HPDE6-E6E7 (cell line): ENCODE measurements around the gene NAA20.
A peak's percentile ranks its signal among the peaks of the same experiment; 100 is the strongest.

Experiments
- DNase-seq: peaks from one replicate; pipeline ENCODE4 v3.0.0; 2011; ENCODE audit warnings: missing footprints; ENCODE audit errors: extremely low spot score

NAA20 gene

DNA sequence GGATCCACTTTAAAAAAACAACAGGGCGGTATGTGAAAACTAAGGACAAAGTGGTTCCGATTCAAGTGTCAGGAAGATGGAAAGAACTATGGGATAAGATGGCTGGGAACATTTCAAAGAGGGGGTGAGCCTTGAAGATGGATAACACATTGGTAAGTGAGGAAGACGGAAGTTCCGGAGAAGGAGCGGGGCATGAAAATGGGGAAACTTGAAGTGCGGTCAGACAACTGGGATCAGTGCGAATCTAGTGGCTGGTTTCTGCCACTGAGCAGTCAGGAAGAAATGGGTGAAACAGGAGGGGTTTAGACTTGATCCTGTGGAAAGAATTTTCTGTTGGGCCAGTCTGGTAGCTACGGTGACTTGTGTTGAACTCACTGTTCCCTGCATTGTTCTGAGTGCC is 1.2 kb downstream of the NAA20 start:
- DNase-seq = no peak

- DNase-seq = peak; percentile 57
These were observed 2.0 kb downstream of the NAA20 start for GRCh38 chr20:20019123-20019522.

- no peak for DNase-seq
These were observed 3.7 kb downstream of the NAA20 start for GRCh38 chr20:20020908-20021307.

DNA sequence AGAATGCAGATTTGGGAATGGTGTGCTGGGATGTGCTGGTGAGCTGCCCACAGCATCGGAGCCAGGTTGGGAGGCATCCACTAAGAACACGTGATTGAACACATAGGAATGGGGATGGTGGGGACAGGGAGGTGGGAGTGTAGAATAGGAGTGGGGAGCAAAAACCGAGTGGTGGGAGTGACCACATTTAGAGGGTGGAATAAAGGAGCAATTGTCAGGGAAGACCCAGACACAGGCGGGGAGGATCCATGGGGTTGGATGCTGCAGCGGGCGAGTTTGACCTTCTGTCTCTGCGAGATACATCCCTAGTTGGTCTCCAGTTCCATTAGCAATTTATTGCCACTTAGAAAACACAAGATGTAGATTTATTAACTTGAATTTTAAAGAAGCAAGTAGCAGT is 4.7 kb downstream of the NAA20 start:
- DNase-seq = no peak

DNA sequence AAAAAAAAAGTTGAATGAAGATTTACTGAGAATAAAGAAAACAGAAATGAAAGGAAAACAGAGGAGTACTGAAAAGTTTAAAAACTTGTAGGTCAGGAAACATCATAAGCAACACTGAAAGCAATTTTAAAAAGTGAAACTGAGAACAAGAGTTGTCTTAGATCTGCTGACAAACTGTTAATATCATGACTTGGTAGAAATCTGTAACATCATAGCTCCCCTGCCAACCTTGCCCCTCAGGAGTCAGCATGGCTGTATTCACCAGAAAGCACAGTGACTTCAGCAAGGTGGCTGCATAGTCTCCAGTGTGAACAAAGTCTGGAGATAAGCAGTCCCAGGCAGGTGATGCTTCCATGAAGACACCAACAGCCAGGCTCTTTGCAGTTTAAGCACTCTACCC is 5.3 kb downstream of the NAA20 start:
- DNase-seq = no peak

- DNase-seq = no peak
These were observed 6.2 kb downstream of the NAA20 start for GRCh38 chr20:20023395-20023794.

DNA sequence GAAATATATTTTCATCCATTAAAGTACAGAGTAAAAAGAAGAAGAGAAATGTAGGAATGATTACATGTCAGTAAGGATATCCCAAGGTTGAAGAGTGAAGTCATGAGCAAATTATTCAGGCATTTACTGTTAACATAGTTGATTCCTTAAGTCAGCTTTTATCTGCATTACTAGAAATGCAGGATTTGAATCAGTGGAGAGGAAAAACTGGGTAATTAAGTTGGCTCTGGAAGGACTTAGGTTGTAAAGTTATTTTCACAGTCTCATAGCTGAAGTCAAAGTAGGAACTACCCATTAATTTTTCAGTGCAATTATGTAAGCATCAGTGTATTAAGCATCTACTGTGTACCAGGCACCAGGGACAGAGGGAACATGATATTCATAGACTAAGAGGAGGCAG is 7.8 kb downstream of the NAA20 start:
- DNase-seq = no peak

DNA sequence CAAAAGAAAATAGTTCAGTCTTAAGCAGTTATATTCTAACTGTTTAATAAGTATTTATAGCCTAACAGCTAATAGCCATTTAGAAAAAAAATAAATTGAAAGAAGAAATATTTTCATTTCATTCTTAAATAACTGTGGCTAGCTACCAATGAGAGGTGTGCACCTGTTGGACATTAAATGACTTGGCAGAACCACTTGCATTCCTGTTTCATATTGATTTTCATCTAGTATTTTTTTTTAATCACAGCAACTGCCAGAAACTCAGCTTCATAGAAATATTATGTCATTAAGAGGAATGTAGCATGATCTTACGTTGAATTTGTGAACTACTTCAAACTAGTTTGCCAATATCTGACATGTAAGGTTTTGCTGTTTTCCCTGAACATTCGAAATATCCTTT is 10.1 kb downstream of the NAA20 start:
- DNase-seq = no peak

DNA sequence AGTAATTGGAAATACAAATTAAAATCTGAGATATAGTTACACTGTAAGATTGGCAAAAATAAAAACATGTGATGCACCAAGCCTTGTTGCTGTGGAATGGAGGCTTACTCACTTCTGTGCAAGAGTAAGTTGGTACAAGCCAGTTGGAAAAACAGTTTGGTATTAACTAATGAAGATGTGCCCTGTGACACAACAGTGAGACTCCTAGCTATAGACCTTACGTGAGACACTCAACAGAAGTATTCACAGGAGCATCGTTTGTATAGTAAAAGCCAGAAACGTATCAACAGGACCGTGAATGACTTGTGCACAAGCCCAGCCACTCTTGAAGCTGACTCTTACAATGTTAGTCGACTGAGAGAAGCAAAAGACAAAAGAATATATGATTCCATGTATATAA is 14.6 kb downstream of the NAA20 start:
- no peak for DNase-seq

DNA sequence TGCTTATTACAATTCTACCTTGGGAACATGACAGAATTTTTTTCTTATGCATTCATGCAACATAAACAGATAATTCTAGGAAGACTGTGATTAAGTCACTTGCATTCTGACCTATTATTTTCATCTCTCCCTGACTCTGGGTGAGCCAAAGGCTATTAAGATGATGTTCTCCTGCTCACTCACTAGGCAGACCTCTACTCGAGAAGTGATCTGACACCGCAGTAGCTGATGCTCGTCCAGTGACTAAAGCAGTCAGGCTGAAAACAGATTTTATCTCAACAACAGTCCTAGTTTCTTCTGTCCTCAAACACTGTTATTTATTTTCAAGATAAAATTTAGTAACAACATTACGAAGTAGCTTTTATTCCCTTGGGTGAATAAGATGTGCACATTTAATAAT is 17.3 kb downstream of the NAA20 start:
- DNase-seq = no peak

DNA sequence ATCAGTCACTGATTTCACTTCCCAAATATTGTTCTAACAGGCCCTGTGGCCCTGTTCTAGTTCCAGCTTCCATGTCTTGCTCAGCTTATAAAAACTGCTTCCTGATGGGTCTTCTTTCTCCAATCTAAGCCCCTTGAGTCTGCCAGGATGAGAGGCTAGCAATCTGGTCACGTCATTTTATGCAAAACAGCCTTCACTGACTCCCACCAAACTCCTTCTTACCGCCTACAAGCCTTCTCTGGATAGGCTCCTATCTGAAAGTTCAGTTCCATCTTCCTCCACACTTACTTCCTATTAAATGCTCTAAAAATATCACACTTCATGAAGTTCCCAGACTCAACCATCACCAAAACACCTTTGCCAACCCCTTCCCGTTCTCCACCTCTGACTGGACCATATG is 19.6 kb downstream of the NAA20 start:
- no peak for DNase-seq

- no peak for DNase-seq
These were observed 20.8 kb downstream of the NAA20 start for GRCh38 chr20:20037960-20038359.

DNA sequence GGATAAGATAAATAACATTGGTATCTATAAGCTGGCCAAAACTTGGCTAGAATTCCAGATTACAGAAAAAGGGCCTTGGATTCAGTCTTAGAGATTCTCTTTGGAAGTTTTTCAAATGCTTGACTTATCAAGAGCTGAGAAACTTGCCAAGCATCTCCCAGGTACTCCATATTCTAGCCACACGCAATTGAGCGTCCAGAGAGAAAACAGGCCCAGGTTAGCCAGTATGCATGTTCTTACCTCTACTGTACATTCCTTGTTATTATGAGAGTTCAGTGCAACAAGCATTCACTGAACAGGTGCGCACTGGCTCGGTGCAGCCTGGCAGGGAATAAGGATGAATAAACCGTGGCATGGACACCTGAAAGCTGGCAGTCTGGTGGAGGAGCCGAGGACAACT is 21.4 kb downstream of the NAA20 start:
- no peak for DNase-seq

DNA sequence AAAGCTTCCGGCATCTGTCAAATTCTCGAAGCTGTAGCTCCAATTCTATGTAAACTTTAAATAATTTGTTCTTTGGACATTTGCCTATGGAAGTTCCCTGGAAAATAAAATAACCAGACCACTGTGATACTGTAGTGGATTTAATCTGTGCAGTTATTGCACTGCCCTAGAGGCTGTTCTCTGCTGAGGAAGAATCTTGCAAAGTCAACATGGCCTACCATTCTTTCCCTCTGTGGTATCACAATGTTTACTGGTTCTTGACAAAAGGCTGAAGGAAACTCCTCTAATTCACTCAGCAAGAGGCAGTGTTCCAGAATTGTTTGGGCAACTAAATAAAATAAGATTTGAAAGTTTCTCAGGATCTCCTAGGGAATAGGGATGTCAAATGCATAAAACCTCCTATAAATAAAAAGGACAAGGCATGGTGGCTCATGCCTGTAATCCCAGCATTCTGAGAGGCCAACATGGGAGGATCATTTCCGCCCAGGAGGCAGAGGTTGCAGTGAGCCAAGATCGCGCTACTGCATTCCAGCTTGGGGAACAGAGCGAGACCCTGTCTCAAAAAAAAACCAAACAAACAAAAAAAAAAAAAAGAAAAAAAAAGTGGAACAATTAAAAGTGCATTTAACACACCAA is 22.7 kb downstream of the NAA20 start:
- DNase-seq = no peak

GRCh38 chr20:20051767-20052073 is 34.6 kb downstream of the NAA20 start:
- no peak for DNase-seq

- DNase-seq = peak; percentile 97
These were observed 35.2 kb downstream of the NAA20 start, which contains the start of the genes CFAP61 and CRNKL1 for GRCh38 chr20:20052074-20052970. Gene CFAP61, plus strand, starts transcription at chr20:20052532. Its CDS starts 4,122 bp downstream, at chr20:20056654. Gene CRNKL1, minus strand, starts transcription at chr20:20052466. Its CDS starts 124 bp downstream, at chr20:20052342.

GRCh38 chr20:20060234-20060998 is 43.3 kb downstream of the NAA20 start:
- no peak for DNase-seq

DNA sequence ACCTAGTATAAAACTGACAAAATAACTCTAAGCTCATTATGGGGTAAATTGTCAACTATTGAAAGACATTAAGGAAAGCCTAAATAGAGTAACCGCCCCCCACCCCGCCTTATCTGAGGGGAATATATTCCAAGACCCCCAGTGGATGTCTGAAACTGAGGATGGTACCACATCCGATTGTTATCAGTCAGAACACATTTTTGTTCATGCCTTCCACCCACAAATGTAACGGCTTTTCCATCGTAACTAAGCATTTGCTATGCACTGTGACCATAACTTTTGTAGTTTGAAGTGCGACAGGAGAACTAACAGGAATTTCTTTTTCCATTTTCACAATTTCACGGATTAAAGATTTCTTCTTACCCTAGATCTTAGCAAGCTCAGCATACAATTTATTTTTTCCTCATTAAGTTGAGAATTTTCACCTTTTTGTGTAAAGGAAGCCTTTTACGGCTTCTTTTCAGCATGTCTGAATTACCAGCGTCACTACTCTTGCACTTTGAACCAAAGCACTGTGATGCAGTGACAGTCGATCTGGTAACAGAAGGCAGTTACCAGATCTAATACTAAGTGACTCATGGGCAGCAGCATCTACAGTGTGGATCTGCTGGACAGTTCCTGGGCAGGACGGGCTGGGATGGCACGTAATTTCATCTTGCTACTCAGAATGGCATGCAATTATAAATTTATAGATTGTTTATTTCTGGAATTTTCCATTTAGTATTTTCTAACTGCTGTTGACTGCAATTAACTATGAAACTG is 47.0 kb downstream of the NAA20 start:
- DNase-seq = no peak

DNA sequence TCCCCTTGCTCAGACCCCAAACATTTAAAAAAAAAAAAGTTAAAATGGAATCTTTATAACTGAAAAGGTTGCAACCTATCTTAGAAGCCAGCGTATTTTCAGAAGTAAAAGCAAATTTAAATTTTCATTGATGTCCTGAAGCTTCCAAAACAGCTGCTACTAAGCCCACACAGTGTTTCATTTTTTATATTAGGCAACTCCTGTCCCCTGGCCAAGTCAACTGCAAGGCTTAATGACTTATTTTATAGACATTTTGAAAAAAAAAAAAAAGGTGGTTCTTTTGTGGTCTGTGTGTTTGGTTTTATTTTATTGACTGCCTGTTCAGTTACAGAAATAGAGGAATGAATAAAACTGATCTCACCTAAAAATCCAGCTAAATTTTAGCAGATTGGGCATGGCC is 48.2 kb downstream of the NAA20 start:
- DNase-seq = no peak

GRCh38 chr20:20070871-20071726 is 53.9 kb downstream of the NAA20 start:
- no peak for DNase-seq
